ENCODE measurements around the gene C13orf46.
A peak's percentile ranks its signal among the peaks of the same experiment; 100 is the strongest.

The C13orf46 gene

GRCh38 chr13:113967729-113968462, 6.0 kb downstream of the C13orf46 start:
- ChIA-PET CTCF (interaction anchor here (0.7 to 1.2 kb wide), 2 partner anchors 44 to 158 kb away, joined by 3 read pairs; no protein-coding TSS in a partner anchor), POLR2A (ENCODE audit: low non-redundant PET) (no interaction called here)
- no peak for TF ChIP-seq CTCF (conservative IDR thresholded peaks at IDR 0.05; ENCODE audit: low read depth)
- H3K27ac ChIP-seq = peak overlapping the region; percentile 97
- DNase-seq (ENCODE audit: low spot score) = no peak

- no peak overlapping the region for H3K27ac ChIP-seq
- TF ChIP-seq CTCF (conservative IDR thresholded peaks at IDR 0.05; ENCODE audit: low read depth) = no peak
- no peak for DNase-seq (ENCODE audit: low spot score)
- ChIA-PET CTCF (interaction anchor here (1.2 kb wide), 1 partner anchor 43 kb away, joined by 3 read pairs; no protein-coding TSS in a partner anchor), POLR2A (ENCODE audit: low non-redundant PET) (no interaction called here)
Observed at GRCh38 chr13:113967206-113967720, 6.6 kb downstream of the C13orf46 start.

- ChIA-PET CTCF (no interaction called here), POLR2A (ENCODE audit: low non-redundant PET) (no interaction called here)
- H3K27ac ChIP-seq = no peak overlapping the region
- no peak for TF ChIP-seq CTCF (conservative IDR thresholded peaks at IDR 0.05; ENCODE audit: low read depth)
- DNase-seq (ENCODE audit: low spot score) = no peak
Observed at GRCh38 chr13:113965968-113966884, 7.7 kb downstream of the C13orf46 start.

- no peak for TF ChIP-seq CTCF (conservative IDR thresholded peaks at IDR 0.05; ENCODE audit: low read depth)
- no peak overlapping the region for H3K27ac ChIP-seq
- CTCF ChIA-PET = no interaction called here
- POLR2A ChIA-PET (ENCODE audit: low non-redundant PET) = no interaction called here
- DNase-seq (ENCODE audit: low spot score) = no peak
Observed at GRCh38 chr13:113965383-113965874, 8.4 kb downstream of the C13orf46 start.

GRCh38 chr13:113964251-113964995, 9.5 kb downstream of the C13orf46 start:
- ChIA-PET CTCF (no interaction called here), POLR2A (ENCODE audit: low non-redundant PET) (no interaction called here)
- TF ChIP-seq CTCF (conservative IDR thresholded peaks at IDR 0.05; ENCODE audit: low read depth) = no peak
- no peak overlapping the region for H3K27ac ChIP-seq
- DNase-seq (ENCODE audit: low spot score) = no peak

GRCh38 chr13:113963376-113963775, 10.5 kb downstream of the C13orf46 start:
- DNase-seq (ENCODE audit: low spot score) = no peak
- CTCF ChIA-PET = no interaction called here
- no peak for TF ChIP-seq CTCF (conservative IDR thresholded peaks at IDR 0.05; ENCODE audit: low read depth)
- POLR2A ChIA-PET (ENCODE audit: low non-redundant PET) = interaction anchor here (0.7 kb wide), 1 partner anchor 273 kb away, joined by 3 read pairs; no protein-coding TSS in a partner anchor
- H3K27ac ChIP-seq = no peak overlapping the region

Data from RWPE1 (cell line).